K562 (cell line): Measurements from ENCODE around the gene NRG3. TPM values are rescaled to one million over a fixed set of nuclear protein-coding genes. Genes with fewer than 3 reads are reported as not detected.

ENCODE experiments used
- ATAC-seq: fragments of 200-7000 bp; cut with Tn5 transposase; 3 replicates; pipeline ENCODE4 v1.9.1; 2020; ENCODE audit warnings: moderate library complexity
- BruUV-seq: library from RNA; stranded (reverse); fragments of 400-500 nt; replicated peaks from 2 replicates; lab custom pipeline; 2021; lab: Mats Ljungman, UMichigan
- CTCF ChIA-PET: fragments of 300-600 bp; formaldehyde crosslinking; extraction: SDS; loops from one replicate; lab custom pipeline; 2021; ENCODE audit warnings: low intra/inter-chr PET ratio; lab: Yijun Ruan, JAX
- POLR2A ChIA-PET: fragments of 300-600, 350-650 bp; sonication (Branson Sonifier 250); formaldehyde crosslinking; extraction: SDS; loops from one replicate; lab custom pipeline; 2021; ENCODE audit warnings: antibody characterized with exemption, inconsistent platforms; lab: Yijun Ruan, JAX
- DNase-seq, 4 experiments: peaks; one replicate each; pipeline versions ENCODE4 v3.0.0 to v3.0.0-alpha.2; 2011 to 2018; ENCODE audit warnings: low spot score in 3 of 4, mixed read lengths in 3 of 4; ENCODE audit errors: extremely low read depth in 1 of 4
- FAIRE-seq: peaks from 2 replicates; lab custom pipeline; 2011; peaks lifted over from hg19 to GRCh38; lab: Jason Lieb, UNC
- H2AFZ ChIP-seq: 2 replicates; pipeline ENCODE4 v1.6.0; 2011; ENCODE audit warnings: low read depth, low read length, control low read depth, inconsistent platforms
- H3K27ac ChIP-seq: fragments of 200-600 bp; 3 replicates; pipeline ENCODE4 v1.8.0; 2011; ENCODE audit warnings: low read depth, mild to moderate bottlenecking, control low read depth, inconsistent platforms, low read length, moderate library complexity, mixed read lengths; ENCODE audit errors: extremely low read depth
- H3K27me3 ChIP-seq, 2 experiments: fragments of 300-600 bp in 1 of 2; 2 replicates in 1 of 2; 3 replicates in 1 of 2; pipeline versions ENCODE4 v1.6.0 to v1.8.0; 2011; ENCODE audit warnings: inconsistent platforms in 2 of 2, low read length in 2 of 2, mild to moderate bottlenecking in 1 of 2, mixed read lengths in 1 of 2, moderate library complexity in 1 of 2; ENCODE audit not compliant: control insufficient read depth in 2 of 2, insufficient read depth in 2 of 2
- H3K36me3 ChIP-seq: fragments of 300-600 bp; 3 replicates; pipeline ENCODE4 v1.8.0; 2011; ENCODE audit warnings: mild to moderate bottlenecking, low read length, inconsistent platforms; ENCODE audit not compliant: control insufficient read depth, insufficient read depth
- H3K4me1 ChIP-seq, 2 experiments: fragments of 200-600 bp in 1 of 2; replicated peaks in 1 of 2; 2 replicates in 1 of 2; 3 replicates in 1 of 2; pipeline versions ENCODE4 v1.5.1 to v1.8.0; 2011; ENCODE audit warnings: inconsistent platforms in 2 of 2, low read length in 2 of 2, mild to moderate bottlenecking in 1 of 2, mixed read lengths in 1 of 2, moderate library complexity in 1 of 2; ENCODE audit not compliant: control insufficient read depth in 2 of 2, insufficient read depth in 2 of 2
- H3K4me2 ChIP-seq: 2 replicates; pipeline ENCODE4 v1.6.1; 2011; ENCODE audit warnings: low read length, control low read depth, inconsistent platforms, mixed read lengths; ENCODE audit not compliant: insufficient read depth
- H3K4me3 ChIP-seq: fragments of 200-600 bp; sonication (generic), shearing (Covaris generic); 2 replicates; pipeline ENCODE4 v1.5.1; 2016; ENCODE audit warnings: control low read depth, inconsistent platforms
- H3K79me2 ChIP-seq: fragments of 200-600 bp; 3 replicates; pipeline ENCODE4 v1.8.0; 2011; ENCODE audit warnings: low read length, inconsistent platforms; ENCODE audit not compliant: control insufficient read depth, insufficient read depth
- H3K9ac ChIP-seq, 2 experiments: 2 replicates each; pipeline versions ENCODE4 v1.6.0 to v1.6.1; 2011; ENCODE audit warnings: low read depth in 2 of 2, low read length in 2 of 2, control low read depth in 1 of 2, inconsistent platforms in 1 of 2, mild to moderate bottlenecking in 1 of 2, mixed read lengths in 1 of 2; ENCODE audit not compliant: insufficient read depth in 1 of 2
- H3K9me1 ChIP-seq: one replicate; pipeline ENCODE4 v1.6.0; 2011; ENCODE audit warnings: inconsistent platforms, mild to moderate bottlenecking, low read length, moderate library complexity; ENCODE audit not compliant: control insufficient read depth, insufficient read depth
- H3K9me3 ChIP-seq: replicated peaks from 2 replicates; pipeline ENCODE4 v1.5.1; 2011; ENCODE audit warnings: low read depth, low read length, inconsistent platforms; ENCODE audit not compliant: control insufficient read depth, insufficient read depth
- H4K20me1 ChIP-seq: replicated peaks from 2 replicates; pipeline ENCODE4 v1.6.1; 2011; ENCODE audit warnings: low read length, inconsistent platforms, mixed read lengths; ENCODE audit not compliant: control insufficient read depth, insufficient read depth
- MCM7 ChIP-seq, 2 experiments: fragments of 450-650 bp; IDR thresholded peaks; 2 replicates each; pipeline ENCODE4 v1.6.1; 2016 to 2018
- MIER1 ChIP-seq: fragments of 450-650 bp; IDR thresholded peaks from 2 replicates; pipeline ENCODE4 v1.6.1; 2016; ENCODE audit warnings: antibody characterized with exemption, mild to moderate bottlenecking, low read depth
- ZNF174 ChIP-seq: fragments of 250-450 bp; sonication (Bioruptor Pico); IDR thresholded peaks from 2 replicates; pipeline ENCODE4 v1.4.0; 2020; ENCODE audit warnings: mild to moderate bottlenecking
- ZNF696 ChIP-seq: fragments of 250-450 bp; sonication (Bioruptor Pico); conservative IDR thresholded peaks from 2 replicates; pipeline ENCODE4 v1.4.0; 2020; ENCODE audit warnings: mild to moderate bottlenecking, moderate library complexity
- WGBS: fragments of 100-300 bp; shearing (Covaris generic); methylation state at CpG from one replicate; pipeline ENCODE4 v1.1.6; 2016; ENCODE audit warnings: low coverage, mixed read lengths; ENCODE audit not compliant: insufficient coverage; ENCODE audit errors: missing lambda C conversion rate; 5-methylcytosine and 5-hydroxymethylcytosine counted together
- in situ Hi-C: fragments of 300-500 bp; cut with MboI; formaldehyde crosslinking; loops from 4 replicates; pipeline ENCODE4 v1.15.0; 2018; ENCODE audit warnings: inconsistent platforms, mixed read lengths
- intact Hi-C: fragments of 100-400 bp; cut with micrococcal nuclease; formaldehyde crosslinking; loops from 2 replicates; pipeline ENCODE4 v1.14.2; 2022
- polyA plus RNA-seq, 8 experiments: library from polyadenylated mRNA; depleted of rRNA in 4 of 8; stranded (reverse) in 5 of 8; unstranded in 3 of 8; fragments of >200 nt; fragmentation: Nextera tagmentation in 2 of 8; fragmentation: Illumina TruSeq in 1 of 8; extraction: Ambion mirVana in 2 of 8; extraction: Trizol in 1 of 8; gene quantifications; 2 replicates each; pipeline versions ENCODE4 v1.2.1 to v1.2.3, GENCODE V29; 2011 to 2014; ENCODE audit warnings: inconsistent platforms in 1 of 8, missing spikeins in 1 of 8
- total RNA-seq, 7 experiments: library from RNA; depleted of rRNA in 6 of 7; stranded (reverse); fragments of >200 nt in 6 of 7; fragmentation: Illumina TruSeq in 2 of 7; extraction: Trizol in 2 of 7; gene quantifications; 2 replicates each; pipeline versions ENCODE4 v1.2.1 to v1.2.3, GENCODE V29; 2011 to 2021; ENCODE audit warnings: low replicate concordance in 1 of 7
- TF ChIP-seq, protein P1 (sequence below): fragments of 450-650 bp; IDR thresholded peaks from 2 replicates; pipeline ENCODE4 v1.6.1; 2016; ENCODE audit warnings: borderline replicate concordance

NRG3 gene
- total and polyA plus RNA-seq, 9 of the 15 experiments (the other 6 are each of a cell fraction or from before 2014, with no cell fraction given) = not detected

DNA sequence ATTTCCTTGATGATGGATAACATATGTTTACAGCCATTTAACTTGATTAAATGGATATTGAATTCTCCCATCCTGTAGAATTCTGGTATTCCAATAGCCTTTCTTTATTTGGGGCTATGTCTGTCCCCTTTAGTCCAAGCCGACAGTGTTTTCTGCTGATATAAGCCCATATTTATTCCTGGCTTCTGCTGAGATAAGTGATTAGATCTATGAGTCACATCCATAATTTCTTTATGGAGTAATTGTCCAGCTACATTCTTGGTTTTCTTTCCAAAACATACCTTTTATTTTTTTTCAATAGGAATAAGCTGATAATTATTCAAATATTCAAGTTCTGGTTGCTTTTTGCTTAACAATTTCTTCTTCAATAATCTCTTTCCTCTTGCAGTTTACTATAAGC lies 106.7 kb downstream of the NRG3 start:
- no peaks in the 10 kb centered on the region for H3K27me3 ChIP-seq
- FAIRE-seq (no peak), ATAC-seq (no peak), DNase-seq (no peak)
- no peak overlapping the region for H3K4me2 ChIP-seq
- no TSS peak for BruUV-seq
- intact Hi-C loops = no loop called here
- H3K9me3 ChIP-seq = 0 out of 2 replicates have a peak, but pooled peaks cover 2% of the 10 kb centered on the region
- ChIA-PET POLR2A (no interaction called here), CTCF (no interaction called here)
- H3K4me1 ChIP-seq = no peaks in the 10 kb centered on the region
- H2AFZ ChIP-seq = no peak overlapping the region
- H3K9me1 ChIP-seq = no peaks in the 10 kb centered on the region
- no peak overlapping the region for H3K9ac ChIP-seq
- H3K36me3 ChIP-seq = no peaks in the 10 kb centered on the region
- H3K4me3 ChIP-seq = no peak overlapping the region
- H4K20me1 ChIP-seq = no peaks in the 10 kb centered on the region
- no peak overlapping the region for H3K27ac ChIP-seq
- WGBS = 0% methylated on average over 1 of the region's 1 CpG
- H3K79me2 ChIP-seq = no peaks in the 10 kb centered on the region
- in situ Hi-C loops = no loop called here
- TF ChIP-seq ZNF174 (no peak), ZNF696 (no peak), MIER1 (no peak), MCM7 (IDR thresholded peaks at IDR 0.05) (no peak)
- TF ChIP-seq, protein P1, sequence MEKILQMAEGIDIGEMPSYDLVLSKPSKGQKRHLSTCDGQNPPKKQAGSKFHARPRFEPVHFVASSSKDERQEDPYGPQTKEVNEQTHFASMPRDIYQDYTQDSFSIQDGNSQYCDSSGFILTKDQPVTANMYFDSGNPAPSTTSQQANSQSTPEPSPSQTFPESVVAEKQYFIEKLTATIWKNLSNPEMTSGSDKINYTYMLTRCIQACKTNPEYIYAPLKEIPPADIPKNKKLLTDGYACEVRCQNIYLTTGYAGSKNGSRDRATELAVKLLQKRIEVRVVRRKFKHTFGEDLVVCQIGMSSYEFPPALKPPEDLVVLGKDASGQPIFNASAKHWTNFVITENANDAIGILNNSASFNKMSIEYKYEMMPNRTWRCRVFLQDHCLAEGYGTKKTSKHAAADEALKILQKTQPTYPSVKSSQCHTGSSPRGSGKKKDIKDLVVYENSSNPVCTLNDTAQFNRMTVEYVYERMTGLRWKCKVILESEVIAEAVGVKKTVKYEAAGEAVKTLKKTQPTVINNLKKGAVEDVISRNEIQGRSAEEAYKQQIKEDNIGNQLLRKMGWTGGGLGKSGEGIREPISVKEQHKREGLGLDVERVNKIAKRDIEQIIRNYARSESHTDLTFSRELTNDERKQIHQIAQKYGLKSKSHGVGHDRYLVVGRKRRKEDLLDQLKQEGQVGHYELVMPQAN = no peak
- TF ChIP-seq, all 486 proteins: peak for 0
